Activated naive CD8-positive, alpha-beta T cell treated with anti-CD3 and anti-CD28 coated beads, Interleukin-2, amount 50 U/mL, for 24 hours (primary cell): ENCODE data around the gene NUDT12.

Experiments
- ATAC-seq: fragments of 150-1000 bp; cut with Tn5 transposase; one replicate; pipeline ENCODE4 v1.10.0; 2021
- DNase-seq: peaks from one replicate; pipeline ENCODE4 v3.0.0; 2021
- H3K27ac Mint-ChIP-seq: one replicate; pipeline ENCODE4 v1.8.0; 2021; ENCODE audit warnings: mild to moderate bottlenecking, mixed read lengths
- H3K27me3 Mint-ChIP-seq: one replicate; pipeline ENCODE4 v1.8.0; 2021; ENCODE audit warnings: mixed read lengths
- H3K36me3 Mint-ChIP-seq: one replicate; pipeline ENCODE4 v1.8.0; 2021; ENCODE audit warnings: low read depth, mixed read lengths
- H3K4me1 Mint-ChIP-seq: one replicate; pipeline ENCODE4 v1.8.0; 2021; ENCODE audit warnings: mixed read lengths
- H3K4me3 Mint-ChIP-seq: one replicate; pipeline ENCODE4 v1.8.0; 2021; ENCODE audit warnings: mild to moderate bottlenecking, moderate library complexity, mixed read lengths
- H3K9me3 Mint-ChIP-seq: one replicate; pipeline ENCODE4 v1.8.0; 2021; ENCODE audit warnings: mixed read lengths

NUDT12 gene

GRCh38 chr5:103522586-103522985, 40.0 kb downstream of the NUDT12 start:
- DNase-seq: no peak
- ATAC-seq: no peak
- H3K9me3 Mint-ChIP-seq: no peaks in the 10 kb centered on the region
- no peaks in the 10 kb centered on the region for H3K4me1 Mint-ChIP-seq
- H3K4me3 Mint-ChIP-seq: no peak overlapping the region
- no peaks in the 10 kb centered on the region for H3K36me3 Mint-ChIP-seq
- H3K27me3 Mint-ChIP-seq: peaks cover 5% of the 10 kb centered on the region
- no peak overlapping the region for H3K27ac Mint-ChIP-seq

DNA sequence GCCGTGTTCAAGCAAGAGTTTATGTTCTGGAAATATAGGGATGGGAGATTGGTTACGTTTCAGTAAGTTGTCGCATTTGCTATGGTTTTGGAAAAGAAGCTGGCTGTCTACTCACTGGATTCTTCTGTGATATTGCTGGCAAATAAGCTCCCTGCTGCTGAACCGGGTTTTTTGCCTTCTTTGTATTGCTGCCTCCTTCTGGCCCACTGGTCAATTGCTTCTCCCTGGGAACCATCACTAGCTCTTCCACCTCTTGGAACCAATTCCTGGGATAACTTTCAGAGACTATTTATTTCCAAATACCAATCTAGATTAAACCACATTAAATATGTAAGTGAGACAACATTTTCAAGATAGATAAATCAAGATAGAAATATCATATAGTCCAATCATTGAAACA, 43.0 kb downstream of the NUDT12 start:
- Mint-ChIP-seq H3K36me3 (no peaks in the 10 kb centered on the region), H3K4me1 (no peaks in the 10 kb centered on the region), H3K9me3 (no peaks in the 10 kb centered on the region), H3K27ac (no peak overlapping the region), H3K27me3 (peaks cover 11% of the 10 kb centered on the region), H3K4me3 (no peak overlapping the region)
- ATAC-seq (no peak), DNase-seq (no peak)

GRCh38 chr5:103514371-103514770, 48.2 kb downstream of the NUDT12 start:
- H3K27me3 Mint-ChIP-seq: peaks cover 9% of the 10 kb centered on the region
- H3K36me3 Mint-ChIP-seq: no peaks in the 10 kb centered on the region
- H3K27ac Mint-ChIP-seq: no peak overlapping the region
- DNase-seq (no peak), ATAC-seq (no peak)
- no peak overlapping the region for H3K4me3 Mint-ChIP-seq
- no peaks in the 10 kb centered on the region for H3K4me1 Mint-ChIP-seq
- no peaks in the 10 kb centered on the region for H3K9me3 Mint-ChIP-seq

- DNase-seq (no peak), ATAC-seq (no peak)
- Mint-ChIP-seq H3K27me3 (peaks cover 8% of the 10 kb centered on the region), H3K9me3 (no peaks in the 10 kb centered on the region), H3K4me1 (no peaks in the 10 kb centered on the region), H3K36me3 (no peaks in the 10 kb centered on the region), H3K27ac (no peak overlapping the region), H3K4me3 (no peak overlapping the region)
These were observed 48.9 kb downstream of the NUDT12 start for GRCh38 chr5:103513701-103514100.

- Mint-ChIP-seq H3K4me1 (no peaks in the 10 kb centered on the region), H3K27ac (no peak overlapping the region), H3K9me3 (no peaks in the 10 kb centered on the region), H3K27me3 (peaks cover 8% of the 10 kb centered on the region), H3K4me3 (no peak overlapping the region), H3K36me3 (no peaks in the 10 kb centered on the region)
- no peak for ATAC-seq
- no peak for DNase-seq
These were observed 50.1 kb downstream of the NUDT12 start for GRCh38 chr5:103512500-103512899.

DNA sequence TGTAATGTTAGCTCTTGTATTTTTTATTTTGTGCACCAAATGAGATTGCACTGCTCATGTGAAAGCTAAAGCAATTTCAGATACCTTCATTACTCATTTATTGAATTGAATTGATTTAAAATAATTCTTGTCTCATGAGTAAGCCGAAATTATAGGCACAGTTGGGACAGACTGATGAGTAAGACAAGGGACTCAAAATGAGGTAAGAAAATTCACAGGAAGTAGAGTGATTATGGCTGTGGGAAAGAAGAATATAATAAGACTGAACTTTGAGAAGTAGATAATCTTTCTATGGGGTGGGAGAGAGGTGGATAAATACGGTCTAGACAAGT, 51.1 kb downstream of the NUDT12 start:
- DNase-seq (no peak), ATAC-seq (no peak)
- Mint-ChIP-seq H3K9me3 (peaks cover 3% of the 10 kb centered on the region), H3K4me1 (no peaks in the 10 kb centered on the region), H3K36me3 (no peaks in the 10 kb centered on the region), H3K4me3 (no peak overlapping the region), H3K27ac (no peak overlapping the region), H3K27me3 (peaks cover 7% of the 10 kb centered on the region)

DNA sequence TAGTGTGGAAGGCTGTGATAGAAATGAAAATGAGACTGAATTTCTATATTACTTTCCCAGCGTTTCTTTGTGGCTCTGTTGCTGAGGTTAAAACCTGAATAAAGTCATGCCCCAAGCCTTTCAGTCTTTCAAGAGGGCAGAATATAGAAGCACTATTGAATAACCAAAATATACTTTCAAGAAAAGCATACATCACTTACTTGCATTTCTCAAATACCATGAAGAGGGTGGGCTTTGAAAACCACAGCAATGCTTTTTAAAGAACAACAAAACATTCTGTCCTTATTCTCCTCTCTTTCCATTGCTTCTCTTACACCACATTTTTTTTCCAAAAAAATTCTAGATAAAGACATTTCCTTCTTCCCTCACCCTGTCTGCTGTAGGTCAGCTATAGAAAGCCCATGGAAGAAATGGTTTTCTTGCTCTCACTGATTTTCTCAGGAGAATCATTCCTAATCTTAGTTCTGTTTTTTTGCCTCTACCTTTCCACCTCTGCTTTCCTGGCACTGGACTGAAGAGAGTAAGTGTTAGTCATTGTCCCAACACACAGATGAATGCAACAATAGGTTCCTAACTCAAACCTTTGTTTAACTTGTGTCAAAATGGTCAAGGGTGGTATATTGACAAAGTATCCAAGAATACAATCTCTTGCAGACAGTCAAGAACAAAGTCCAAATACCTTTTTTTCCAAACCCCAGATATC, 51.6 kb downstream of the NUDT12 start:
- Mint-ChIP-seq H3K4me3 (no peak overlapping the region), H3K27ac (no peak overlapping the region), H3K36me3 (no peaks in the 10 kb centered on the region), H3K9me3 (peaks cover 6% of the 10 kb centered on the region), H3K4me1 (no peaks in the 10 kb centered on the region), H3K27me3 (peaks cover 7% of the 10 kb centered on the region)
- DNase-seq (no peak), ATAC-seq (no peak)

GRCh38 chr5:103505581-103506305, 56.8 kb downstream of the NUDT12 start:
- H3K27ac Mint-ChIP-seq: no peak overlapping the region
- DNase-seq: no peak
- H3K4me3 Mint-ChIP-seq: no peak overlapping the region
- peaks cover 6% of the 10 kb centered on the region for H3K9me3 Mint-ChIP-seq
- no peaks in the 10 kb centered on the region for H3K4me1 Mint-ChIP-seq
- peaks cover 13% of the 10 kb centered on the region for H3K27me3 Mint-ChIP-seq
- no peaks in the 10 kb centered on the region for H3K36me3 Mint-ChIP-seq
- ATAC-seq: no peak

DNA sequence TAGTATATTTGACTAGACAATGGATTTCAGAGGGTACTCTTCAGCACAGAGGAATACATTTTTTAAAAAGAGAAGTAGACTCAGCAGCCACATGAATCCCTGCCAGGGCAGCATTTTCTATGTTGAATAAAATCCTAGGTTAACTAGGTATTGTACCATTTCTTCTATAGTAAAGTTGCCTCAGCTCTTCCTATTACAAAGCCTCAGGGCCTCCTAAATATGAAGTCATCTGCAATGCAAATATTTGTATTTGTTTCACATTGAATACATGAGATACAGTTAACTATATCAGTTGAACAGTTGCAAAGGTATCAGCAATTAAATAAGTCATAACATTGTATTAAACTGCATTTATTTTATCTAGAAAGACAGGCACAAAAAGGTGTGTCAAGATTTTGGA, 59.5 kb downstream of the NUDT12 start:
- Mint-ChIP-seq H3K9me3 (peaks cover 6% of the 10 kb centered on the region), H3K27ac (no peak overlapping the region), H3K4me1 (no peaks in the 10 kb centered on the region), H3K27me3 (peaks cover 15% of the 10 kb centered on the region), H3K36me3 (no peaks in the 10 kb centered on the region), H3K4me3 (no peak overlapping the region)
- no peak for ATAC-seq
- DNase-seq: no peak

GRCh38 chr5:103502662-103503061, 59.9 kb downstream of the NUDT12 start:
- no peaks in the 10 kb centered on the region for H3K36me3 Mint-ChIP-seq
- no peak for DNase-seq
- H3K27ac Mint-ChIP-seq: no peak overlapping the region
- peaks cover 17% of the 10 kb centered on the region for H3K27me3 Mint-ChIP-seq
- no peaks in the 10 kb centered on the region for H3K4me1 Mint-ChIP-seq
- ATAC-seq: no peak
- peaks cover 6% of the 10 kb centered on the region for H3K9me3 Mint-ChIP-seq
- H3K4me3 Mint-ChIP-seq: no peak overlapping the region
